GM18909 (cell line): ENCODE data around the gene OR5T2.
"Not testable (repeated sequence)": the region's sequence is repeated elsewhere in the genome, so short reads cannot be mapped to it uniquely, and the experiment has no call there.

ENCODE experiments used
- ATAC-seq: cut with Tn5 transposase; IDR thresholded peaks from one replicate; pipeline ENCODE4 v1.9.1; 2021; ENCODE audit warnings: mild to moderate bottlenecking; ENCODE audit not compliant: unreplicated experiment, poor library complexity

Gene OR5T2

GRCh38 chr11:56234155-56234554, at the start of gene OR5T2:
TSS of gene OR5T2 (minus strand) at chr11:56234255. CDS start at chr11:56233062, 1,193 bp downstream.
- no peak for ATAC-seq

GRCh38 chr11:56273854-56274253, 39.8 kb upstream of the OR5T2 start, which contains the start of gene OR5T1:
TSS of gene OR5T1 (plus strand) at chr11:56274154. CDS start at chr11:56275639, 1,485 bp downstream.
- ATAC-seq = no peak

- ATAC-seq = no peak
Observed at GRCh38 chr11:56271092-56271491, 37.0 kb upstream of the OR5T2 start.

- ATAC-seq = no peak
Observed at GRCh38 chr11:56251954-56252353, 17.9 kb upstream of the OR5T2 start, which contains the start of gene OR5T3. TSS of gene OR5T3 (plus strand) at chr11:56252254. CDS start at chr11:56252254, 0 bp downstream.

- ATAC-seq = not testable (repeated sequence)
Observed at GRCh38 chr11:56219735-56220134, 14.3 kb downstream of the OR5T2 start.

GRCh38 chr11:56214537-56214936, 19.5 kb downstream of the OR5T2 start:
- ATAC-seq = no peak

GRCh38 chr11:56207790-56208189, 26.3 kb downstream of the OR5T2 start:
- no peak for ATAC-seq

GRCh38 chr11:56197367-56197766, 36.7 kb downstream of the OR5T2 start:
- no peak for ATAC-seq

- ATAC-seq = no peak
Observed at GRCh38 chr11:56196705-56197104, 37.4 kb downstream of the OR5T2 start.

- ATAC-seq = no peak
Observed at GRCh38 chr11:56188602-56189001, 45.5 kb downstream of the OR5T2 start.

- no peak for ATAC-seq
Observed at GRCh38 chr11:56183459-56183858, 50.6 kb downstream of the OR5T2 start.
